ENCODE results near the gene FUT2.

FUT2 gene

DNA sequence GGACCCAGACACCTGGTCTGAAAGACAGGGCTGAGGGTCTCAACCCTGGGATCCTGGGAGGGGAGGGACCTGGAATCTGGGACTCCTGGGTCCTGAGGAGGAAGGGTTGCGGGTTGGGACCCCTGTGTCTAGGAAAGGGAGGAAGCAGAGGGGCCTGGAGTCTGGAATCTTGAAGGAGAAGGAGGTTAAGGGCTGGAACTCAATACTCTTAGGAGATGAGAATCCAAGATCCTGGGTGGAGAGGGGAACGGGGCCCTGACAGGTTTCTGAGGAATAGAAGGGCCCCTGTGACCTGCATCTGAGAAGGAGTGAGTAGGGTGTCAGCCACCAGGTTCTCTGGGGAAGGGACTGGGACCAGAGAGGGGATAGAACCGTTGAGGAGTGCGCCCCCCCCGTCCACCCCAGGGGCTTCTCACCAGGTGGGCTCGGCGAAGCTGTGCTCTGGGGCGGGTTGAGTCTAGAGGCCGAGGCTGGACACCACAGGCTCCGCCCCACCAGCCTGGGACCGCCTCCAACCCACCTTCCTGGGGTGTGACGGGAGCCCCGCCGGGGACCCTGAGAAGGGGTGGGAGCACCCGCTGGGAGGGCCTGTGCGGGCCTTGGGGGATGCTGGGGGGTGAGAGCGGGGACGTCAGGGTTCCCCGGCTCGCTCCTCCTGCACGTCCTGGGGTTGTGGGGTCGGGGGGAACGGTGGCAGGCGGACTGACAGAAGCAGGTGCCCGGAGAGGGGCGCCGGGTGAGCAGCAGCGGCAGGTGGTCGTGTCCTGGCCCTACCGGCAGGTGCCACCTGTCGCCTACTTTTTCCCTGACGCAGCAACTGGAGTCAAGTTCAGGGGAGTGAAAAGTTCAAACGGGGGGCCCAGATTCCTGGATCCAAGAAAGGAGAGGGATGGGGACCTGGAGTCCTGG is 23.7 kb downstream of the FUT2 start, which contains the start of gene MAMSTR:
Gene MAMSTR (minus strand): TSS at position 463 of the 909 bp plus-strand sequence. CDS start 694 bp downstream, outside the sequence.
- in situ Hi-C loops (cut with HindIII; ENCODE audit: low pct_ligation_motif_present, low pct_unique_long_range_greater_than_20kb, low sequenced_read_pairs): no loop called here
- no peak for DNase-seq

DNA sequence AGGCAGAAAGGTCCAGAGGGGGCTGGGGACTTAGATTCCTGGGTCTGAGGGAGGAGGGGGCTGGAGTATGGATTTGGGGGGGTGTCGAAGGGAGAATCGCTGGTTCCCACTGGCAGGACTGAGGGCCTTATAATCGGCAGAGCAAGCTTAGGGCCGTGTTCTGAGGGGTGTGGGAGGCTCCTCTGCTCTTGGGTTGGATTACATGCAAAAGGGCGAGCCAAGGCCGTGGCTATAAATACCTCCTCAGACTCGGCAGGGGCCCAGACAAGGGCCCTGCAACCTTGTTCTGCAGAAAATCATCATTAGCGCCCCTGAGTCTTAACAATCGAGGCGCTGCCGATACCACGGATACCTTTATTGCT is 24.5 kb downstream of the FUT2 start:
- DNase-seq: no peak
- in situ Hi-C loops (cut with HindIII; ENCODE audit: low pct_ligation_motif_present, low pct_unique_long_range_greater_than_20kb, low sequenced_read_pairs): no loop called here

DNA sequence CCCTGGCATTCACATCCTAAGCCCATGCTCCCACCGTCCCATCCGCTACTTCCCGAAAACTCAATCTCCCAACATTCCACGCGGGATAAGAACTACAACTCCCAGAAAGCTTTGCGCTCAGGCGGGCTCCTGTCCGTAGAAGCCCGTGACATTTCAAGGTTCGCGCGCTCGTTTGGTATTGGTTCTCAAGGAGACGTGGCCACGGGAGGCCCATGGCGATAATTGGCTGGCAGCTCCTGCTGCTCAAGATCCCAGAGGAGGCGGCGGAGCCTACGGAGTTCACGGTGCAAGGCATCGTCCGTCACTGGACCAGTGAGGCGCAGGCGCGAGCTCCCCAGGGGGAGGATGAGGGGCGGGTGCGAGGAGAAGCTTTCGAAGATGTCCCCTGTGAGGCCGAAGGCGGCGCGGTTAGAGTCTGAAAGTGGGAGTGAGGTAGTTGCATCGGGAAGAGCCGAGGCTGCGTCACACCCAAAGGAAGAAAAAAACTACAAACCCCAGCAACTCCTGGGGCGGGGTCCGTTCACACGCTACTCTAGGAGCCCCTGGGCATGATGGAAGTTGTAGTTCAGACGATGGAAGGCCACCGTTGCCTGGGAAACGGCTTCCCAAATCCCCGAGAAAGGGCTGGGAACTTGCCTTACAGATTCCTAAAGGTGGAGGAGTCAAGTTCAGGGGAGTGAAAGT is 25.0 kb downstream of the FUT2 start:
- peak; percentile 97 for DNase-seq
- in situ Hi-C loops (cut with HindIII; ENCODE audit: low pct_ligation_motif_present, low pct_unique_long_range_greater_than_20kb, low sequenced_read_pairs): no loop called here

DNA sequence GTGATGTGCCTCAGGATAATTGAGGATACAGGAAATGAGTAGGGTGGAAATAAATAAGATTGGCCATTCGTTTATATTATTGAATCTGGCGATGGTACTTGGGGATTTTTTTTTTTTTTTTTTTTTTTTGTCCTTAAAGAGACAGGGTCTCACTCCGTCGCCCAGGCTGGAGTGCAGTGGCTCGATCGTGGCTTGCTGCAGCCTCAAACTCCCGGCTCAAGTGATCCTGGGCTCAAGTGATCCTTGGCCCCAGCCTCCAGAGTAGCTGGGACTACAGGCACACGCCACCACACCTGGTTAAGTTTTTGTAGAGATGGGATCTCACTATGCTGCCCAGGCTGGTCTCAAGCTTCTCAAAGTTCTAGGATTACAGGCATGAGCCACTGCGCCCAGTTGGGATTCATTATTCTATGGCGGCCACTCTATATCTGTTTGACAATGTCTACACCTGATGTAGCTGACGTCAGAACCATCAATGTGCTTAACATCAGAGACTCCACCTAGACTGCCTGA is 26.5 kb downstream of the FUT2 start:
- in situ Hi-C loops (cut with HindIII; ENCODE audit: low pct_ligation_motif_present, low pct_unique_long_range_greater_than_20kb, low sequenced_read_pairs): no loop called here

DNA sequence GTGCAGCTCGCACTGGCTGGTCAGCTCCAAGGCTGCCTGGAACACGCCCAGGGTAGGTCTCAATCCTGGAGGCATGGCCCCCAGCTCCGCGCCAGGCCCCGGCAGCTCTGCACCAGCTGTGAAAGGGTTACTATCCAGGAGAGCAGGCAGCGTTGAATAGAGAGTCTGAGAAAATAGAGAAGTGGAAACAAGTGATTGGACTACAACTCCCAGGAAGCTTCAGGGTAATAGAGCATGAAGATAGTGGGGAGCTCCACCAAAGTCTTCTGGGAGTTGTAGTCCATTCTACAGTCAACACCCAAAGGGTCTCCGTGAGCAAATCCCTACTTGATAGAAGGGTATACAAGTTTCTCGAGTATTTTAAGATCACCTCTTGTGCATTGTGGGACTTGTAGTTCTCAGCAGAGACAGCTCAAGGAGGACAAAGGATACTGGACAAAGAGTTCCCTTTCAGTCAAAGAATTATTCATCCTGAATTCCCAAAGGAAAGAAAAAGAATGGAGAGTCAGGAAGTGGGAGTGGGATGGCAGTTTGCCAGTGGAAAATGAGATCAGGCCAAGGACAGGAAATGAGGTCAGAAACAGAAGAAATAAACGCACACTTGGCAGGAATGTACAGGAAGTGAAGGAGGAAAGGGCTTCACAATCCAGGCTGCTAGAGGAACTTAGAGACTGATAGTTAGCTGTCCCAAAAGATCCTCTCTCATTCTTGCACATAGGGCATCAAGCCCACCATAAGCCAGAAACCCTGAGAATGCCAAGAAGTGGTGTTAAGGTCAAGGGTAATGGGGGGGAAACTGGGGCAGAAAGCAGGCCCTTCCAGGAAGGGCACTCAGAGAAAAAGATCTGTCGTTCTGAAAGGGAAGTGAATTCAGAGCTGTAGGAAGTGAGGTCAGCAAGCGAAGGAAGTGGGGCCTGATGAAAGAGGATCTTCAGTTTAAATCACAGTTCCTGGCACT is 29.3 kb downstream of the FUT2 start:
- DNase-seq: peak; percentile 77

More for the DNA sequence above, 26.5 kb downstream of the FUT2 start:
- no peak for DNase-seq

DNA sequence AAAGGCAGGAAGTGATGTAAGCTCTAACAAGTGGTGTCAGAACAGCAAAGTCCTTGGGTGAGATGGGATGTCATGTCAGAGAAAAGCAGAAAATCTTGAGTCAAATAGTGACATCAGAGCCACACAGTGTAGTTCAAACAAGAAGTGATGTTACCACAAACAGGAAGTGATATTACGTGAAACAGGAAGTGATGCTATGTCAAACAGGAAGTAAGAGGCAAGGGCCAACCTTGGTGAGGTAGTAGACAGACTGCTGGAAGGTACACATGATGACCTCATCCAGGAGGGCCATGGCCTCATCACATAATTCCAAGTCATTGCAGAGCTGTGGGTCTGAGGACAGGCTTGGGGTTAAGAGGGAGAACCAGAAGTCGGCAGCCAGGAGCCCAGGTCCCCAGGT is 30.8 kb downstream of the FUT2 start:
- in situ Hi-C loops (cut with HindIII; ENCODE audit: low pct_ligation_motif_present, low pct_unique_long_range_greater_than_20kb, low sequenced_read_pairs): no loop called here
- no peak for DNase-seq

More for the DNA sequence above, 29.3 kb downstream of the FUT2 start:
- in situ Hi-C loops (cut with HindIII; ENCODE audit: low pct_ligation_motif_present, low pct_unique_long_range_greater_than_20kb, low sequenced_read_pairs): no loop called here

DNA sequence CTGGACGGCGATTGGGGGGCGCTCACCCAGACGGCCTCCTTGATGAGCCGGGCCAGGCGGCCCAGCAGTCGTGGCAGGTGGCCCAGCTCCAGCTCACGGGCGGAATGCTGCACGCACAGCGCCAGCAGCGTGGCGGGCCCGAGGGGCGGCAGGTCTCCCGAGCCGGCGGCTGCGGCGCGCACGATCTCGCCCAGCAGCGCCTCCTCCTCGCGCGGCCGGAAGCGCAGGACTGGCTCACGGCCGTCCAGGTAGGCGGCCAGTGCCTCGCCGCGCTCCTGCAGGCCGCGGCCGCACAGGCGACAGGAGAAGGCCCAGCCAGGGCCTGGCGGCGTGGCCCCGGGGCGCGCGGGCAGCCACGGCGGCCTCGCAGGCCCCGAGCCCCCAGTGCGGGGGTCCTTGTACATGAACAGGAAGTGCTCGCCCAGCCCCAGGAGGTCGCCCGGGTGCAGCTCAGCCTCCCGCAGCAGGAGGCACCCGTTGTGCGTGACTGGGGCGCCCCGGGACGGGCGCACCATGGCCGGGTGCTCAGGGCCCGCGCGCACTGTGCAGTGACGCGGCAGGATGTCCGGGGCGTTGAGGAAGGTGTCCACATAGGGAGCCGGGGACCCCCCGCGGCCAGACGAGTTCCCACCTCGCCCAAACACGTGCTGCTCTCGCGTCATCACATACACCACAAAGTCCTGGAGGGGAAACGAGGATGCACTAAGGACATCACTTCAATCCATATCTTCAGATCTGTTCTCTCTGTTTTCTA is 33.3 kb downstream of the FUT2 start:
- in situ Hi-C loops (cut with HindIII; ENCODE audit: low pct_ligation_motif_present, low pct_unique_long_range_greater_than_20kb, low sequenced_read_pairs): no loop called here
- no peak for DNase-seq

DNA sequence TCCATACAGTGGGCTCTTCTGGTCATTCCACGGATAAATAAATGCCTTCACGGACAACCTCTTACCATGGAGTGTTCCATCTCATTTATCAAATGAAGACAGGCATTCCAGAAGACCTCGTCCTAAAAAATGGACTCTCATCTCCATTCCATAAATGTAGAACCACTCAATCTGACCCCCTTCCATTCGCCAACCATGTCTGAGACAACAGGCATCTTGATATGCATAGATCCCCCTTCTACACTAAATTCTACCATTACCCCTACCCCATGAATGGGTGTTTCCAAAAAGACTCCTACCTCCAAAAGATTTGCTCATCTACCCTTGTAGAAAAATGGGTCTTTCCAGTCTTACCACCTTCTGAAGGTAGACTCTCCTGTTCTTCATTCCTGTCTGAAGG is 35.7 kb downstream of the FUT2 start:
- in situ Hi-C loops (cut with HindIII; ENCODE audit: low pct_ligation_motif_present, low pct_unique_long_range_greater_than_20kb, low sequenced_read_pairs): no loop called here
- no peak for DNase-seq

DNA sequence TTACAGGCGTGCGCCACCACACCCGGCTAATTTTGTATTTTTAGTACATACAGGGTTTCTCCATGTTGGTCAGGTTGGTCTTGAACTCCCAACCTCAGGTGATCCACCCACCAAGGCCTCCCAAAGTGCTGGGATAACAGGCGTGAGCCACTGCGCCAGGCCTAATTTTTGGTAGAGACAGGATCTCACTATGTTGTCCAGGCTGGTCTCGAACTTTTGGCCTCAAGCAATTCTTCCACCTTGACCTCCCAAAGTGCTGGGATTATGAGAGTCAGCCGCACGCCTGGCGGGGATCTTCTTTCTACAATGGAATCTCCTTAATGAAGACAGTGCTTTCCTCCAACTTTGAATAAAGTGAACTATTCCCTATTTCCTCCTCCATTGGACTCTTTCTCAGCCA is 38.9 kb downstream of the FUT2 start:
- in situ Hi-C loops (cut with HindIII; ENCODE audit: low pct_ligation_motif_present, low pct_unique_long_range_greater_than_20kb, low sequenced_read_pairs): no loop called here

DNA sequence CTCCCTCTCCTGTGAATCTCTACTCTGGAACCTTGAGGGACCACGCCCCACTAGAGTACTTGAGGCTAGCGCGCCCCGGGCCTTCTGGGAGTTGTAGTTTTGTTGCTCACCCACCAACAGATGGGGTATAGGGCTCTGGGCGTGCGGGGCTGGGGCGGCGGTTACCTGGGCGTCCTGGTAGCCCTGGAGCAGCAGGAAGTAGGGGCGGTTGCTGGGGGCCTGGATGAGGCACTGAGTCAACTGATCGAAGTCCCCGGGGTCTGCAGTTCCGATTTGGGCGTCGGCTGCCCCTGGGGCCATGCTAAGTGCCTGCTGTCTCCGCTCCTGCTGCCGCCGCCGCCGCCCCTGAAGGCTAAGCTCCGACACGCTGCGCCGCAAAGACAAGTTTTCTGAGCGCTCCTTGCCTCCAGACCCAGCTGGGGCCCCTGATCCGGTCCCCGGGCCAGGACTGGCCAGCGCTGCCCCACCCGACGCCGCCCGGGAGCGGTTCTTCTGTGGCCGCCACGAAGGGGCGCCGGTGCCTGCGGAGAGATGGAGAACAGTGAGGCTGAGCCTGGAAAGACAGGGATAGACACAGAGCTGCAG is 39.4 kb downstream of the FUT2 start:
- no peak for DNase-seq
- in situ Hi-C loops (cut with HindIII; ENCODE audit: low pct_ligation_motif_present, low pct_unique_long_range_greater_than_20kb, low sequenced_read_pairs): no loop called here

More for the DNA sequence above, 38.9 kb downstream of the FUT2 start:
- DNase-seq: no peak

DNA sequence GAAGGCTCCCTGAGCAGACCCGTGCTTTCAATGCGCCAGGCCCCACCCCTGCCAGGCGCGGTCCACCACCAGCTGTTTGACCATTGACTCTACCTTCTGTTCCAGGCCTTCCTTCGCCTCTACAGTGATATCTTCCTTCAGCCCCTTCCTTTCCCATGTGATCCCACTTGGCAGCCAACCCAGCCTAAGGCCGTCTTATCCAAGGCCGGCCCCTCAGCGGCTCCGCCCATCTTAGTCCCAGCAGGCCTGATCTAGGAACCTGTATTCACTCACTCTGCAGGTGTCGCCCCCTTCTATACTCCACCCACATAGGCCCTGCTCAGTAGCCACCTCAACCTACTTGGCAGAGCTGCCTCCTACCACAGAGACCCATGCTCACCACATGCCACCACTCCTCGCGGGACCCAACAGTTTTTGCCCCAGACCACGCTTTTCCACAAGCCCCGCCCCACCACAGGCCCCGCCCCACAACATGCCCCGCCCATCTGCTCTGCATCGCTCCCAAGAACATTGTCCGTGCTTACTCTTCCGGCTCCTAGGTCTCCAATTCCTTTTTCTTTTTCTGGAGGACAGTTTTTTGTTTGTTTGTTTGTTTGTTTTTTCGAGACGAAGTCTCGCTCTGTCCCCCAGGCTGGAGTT is 41.7 kb downstream of the FUT2 start:
- DNase-seq: no peak
- in situ Hi-C loops (cut with HindIII; ENCODE audit: low pct_ligation_motif_present, low pct_unique_long_range_greater_than_20kb, low sequenced_read_pairs): no loop called here

DNA sequence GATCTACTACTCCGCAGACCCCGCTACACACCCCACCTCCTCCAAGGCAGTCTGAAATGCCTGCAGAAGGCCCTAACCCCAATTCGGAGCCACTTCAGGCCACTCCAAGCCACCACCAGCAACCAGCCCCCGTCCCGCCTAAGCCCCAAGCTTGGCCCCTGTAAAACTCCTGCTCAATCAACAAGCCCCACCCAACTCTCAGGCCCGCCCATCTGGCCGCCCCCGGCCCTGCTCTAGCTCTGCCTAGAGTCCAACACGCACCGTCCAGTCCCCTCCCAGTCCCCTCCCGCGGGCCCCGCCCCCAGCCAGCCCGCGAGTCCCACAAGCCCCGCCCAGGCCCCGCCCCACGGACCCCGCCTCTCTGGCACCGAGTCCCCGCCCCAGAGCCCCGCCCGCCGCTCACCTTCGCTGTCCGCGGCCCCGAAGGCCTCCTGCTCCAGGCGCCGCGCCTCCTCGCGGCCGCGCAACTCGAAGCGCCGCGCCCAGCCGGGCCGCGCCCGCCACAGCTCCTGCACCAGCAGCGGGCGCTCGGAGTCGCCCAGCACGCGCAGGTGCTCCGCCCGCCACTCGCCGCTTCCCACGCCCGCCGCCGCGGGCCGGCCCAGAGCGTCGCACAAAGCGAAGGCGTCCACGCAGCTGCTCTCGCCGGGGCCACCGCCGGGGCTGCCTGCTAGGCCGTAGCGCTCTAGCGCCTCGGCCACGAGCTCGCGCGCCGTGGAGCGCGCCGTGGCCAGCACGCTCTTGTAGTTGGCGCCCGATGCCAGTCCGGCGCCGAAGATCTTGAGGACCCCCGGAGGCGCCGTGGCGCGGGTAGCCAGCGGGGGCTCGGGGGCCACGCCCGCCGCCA is 43.0 kb downstream of the FUT2 start:
- in situ Hi-C loops (cut with HindIII; ENCODE audit: low pct_ligation_motif_present, low pct_unique_long_range_greater_than_20kb, low sequenced_read_pairs): no loop called here

DNA sequence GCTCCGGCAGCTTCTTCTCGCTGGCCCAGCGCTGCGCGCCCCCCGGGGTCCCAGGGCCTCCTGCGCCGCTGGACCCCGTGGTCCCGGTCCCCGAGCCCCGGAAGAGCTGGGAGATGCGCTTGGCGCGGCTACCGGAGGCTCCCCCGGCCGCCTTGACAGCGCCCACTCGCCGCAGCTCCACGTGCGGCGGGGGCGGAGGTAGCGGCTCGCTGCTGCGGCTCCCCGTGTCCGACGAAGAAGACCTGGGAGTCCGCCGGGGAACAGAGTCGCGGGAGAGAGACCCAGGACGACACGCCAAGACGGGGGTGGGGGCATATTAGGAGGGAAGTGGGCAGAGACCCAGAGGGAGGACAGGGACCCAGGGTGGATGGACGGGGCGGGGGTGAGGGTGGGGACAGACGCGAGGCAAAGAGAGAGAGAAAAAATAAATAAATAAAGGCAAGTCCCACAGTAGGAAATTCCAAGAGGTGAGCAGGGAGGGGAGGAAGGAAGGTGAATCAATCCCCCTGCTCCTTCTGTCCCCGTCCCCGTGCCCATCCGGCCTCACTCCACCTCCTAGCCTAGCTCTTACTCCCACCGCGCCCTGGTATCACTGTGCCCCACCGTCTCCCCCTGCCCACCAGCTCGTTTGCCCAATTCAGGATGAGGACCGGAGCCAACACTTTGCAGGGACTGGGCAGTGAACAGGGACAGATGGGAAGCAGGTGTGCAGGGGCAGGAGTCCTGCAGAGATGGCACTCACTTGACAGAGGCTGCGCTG is 43.8 kb downstream of the FUT2 start:
- in situ Hi-C loops (cut with HindIII; ENCODE audit: low pct_ligation_motif_present, low pct_unique_long_range_greater_than_20kb, low sequenced_read_pairs): no loop called here
- DNase-seq: no peak

More for the DNA sequence above, 43.0 kb downstream of the FUT2 start:
- DNase-seq: peak; percentile 87

DNA sequence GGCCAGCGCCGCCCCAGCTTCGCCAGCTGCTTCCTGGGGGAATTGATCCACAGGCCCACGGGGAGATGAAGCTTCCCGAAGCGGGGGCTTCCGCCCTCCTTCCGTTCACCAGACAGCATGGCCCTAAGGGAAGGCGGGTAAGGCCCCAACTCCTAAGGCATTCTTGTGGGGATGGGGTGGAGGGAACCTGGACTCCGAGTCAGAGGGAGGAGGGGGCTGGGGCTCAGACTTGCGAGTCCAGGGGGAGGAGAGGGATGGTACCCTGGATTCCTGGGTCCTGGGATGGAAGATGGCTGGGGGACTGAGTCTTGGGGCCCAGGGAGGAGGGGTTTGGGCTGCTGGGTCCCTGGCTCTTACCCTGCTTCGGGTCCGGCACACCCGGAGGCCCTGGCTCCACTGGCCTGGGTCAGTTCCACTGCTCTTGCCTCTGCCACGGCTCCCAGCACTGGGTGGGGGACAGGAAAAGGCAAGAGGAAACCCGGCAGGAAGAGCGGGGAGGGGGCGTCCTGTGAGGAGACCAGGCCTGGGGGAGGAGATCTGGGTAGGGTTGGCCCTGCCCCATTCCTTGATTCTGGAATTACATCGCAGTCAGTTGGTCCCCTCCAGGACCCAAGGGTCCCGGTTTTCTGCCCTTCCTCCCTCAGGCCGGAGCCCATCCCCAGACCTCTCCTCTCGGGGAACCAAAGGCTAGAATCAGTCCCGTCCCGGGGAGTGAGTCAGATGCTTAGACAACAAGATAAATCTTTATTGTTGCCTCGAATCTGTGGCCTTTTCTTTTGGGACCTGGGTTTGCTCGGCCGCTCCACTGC is 44.6 kb downstream of the FUT2 start, which contains the start of gene RASIP1:
Gene RASIP1 (minus strand): TSS at position 447 of the 809 bp plus-strand sequence. CDS start 328 bp downstream, at position 119.
- DNase-seq: no peak
- in situ Hi-C loops (cut with HindIII; ENCODE audit: low pct_ligation_motif_present, low pct_unique_long_range_greater_than_20kb, low sequenced_read_pairs): no loop called here
